SU-DHL-6 (cell line): Measurements from ENCODE around the gene KRT78.

ENCODE experiments used
- H2AFZ ChIP-seq: fragments of 200-600 bp; sonication (generic); 2 replicates; pipeline ENCODE4 v1.6.1; 2014; ENCODE audit warnings: low read depth, mild to moderate bottlenecking, moderate library complexity, mixed read lengths, antibody characterized with exemption, low read length; ENCODE audit not compliant: severe bottlenecking
- H3F3A ChIP-seq: fragments of 200-600 bp; shearing (Covaris generic); 2 replicates; pipeline ENCODE4 v1.6.0; 2016; ENCODE audit warnings: antibody characterized with exemption, mild to moderate bottlenecking; ENCODE audit not compliant: insufficient read depth
- H3K27ac ChIP-seq: fragments of 200-600 bp; sonication (generic); 2 replicates; pipeline ENCODE4 v1.5.1; 2016; ENCODE audit warnings: low read depth, mild to moderate bottlenecking, low read length, moderate library complexity, mixed read lengths
- H3K27me3 ChIP-seq: fragments of 200-600 bp; sonication (generic), shearing (Covaris generic); 2 replicates; pipeline ENCODE4 v1.6.0; 2014; ENCODE audit warnings: mild to moderate bottlenecking, low read length
- H3K36me3 ChIP-seq: fragments of 200-600 bp; sonication (generic); 2 replicates; pipeline ENCODE4 v1.6.1; 2014; ENCODE audit warnings: mild to moderate bottlenecking, low read length, mixed read lengths
- H3K4me2 ChIP-seq: fragments of 300-600, 200-600 bp; shearing (Covaris generic), sonication (generic); 2 replicates; pipeline ENCODE4 v1.6.0; 2014; ENCODE audit warnings: low read length, low read depth, mild to moderate bottlenecking; ENCODE audit not compliant: poor library complexity, severe bottlenecking
- H3K4me3 ChIP-seq: fragments of 200-600 bp; sonication (generic); 2 replicates; pipeline ENCODE4 v1.5.1; 2014; ENCODE audit warnings: antibody characterized with exemption, low read length, mild to moderate bottlenecking, mixed read lengths; ENCODE audit not compliant: insufficient read depth, poor library complexity, severe bottlenecking
- H3K79me2 ChIP-seq: fragments of 200-600 bp; sonication (generic); 2 replicates; pipeline ENCODE4 v1.6.1; 2014; ENCODE audit warnings: mild to moderate bottlenecking, low read length, moderate library complexity; ENCODE audit not compliant: insufficient read depth
- H3K9ac ChIP-seq: fragments of 200-600 bp; sonication (generic); 2 replicates; pipeline ENCODE4 v1.7.0; 2014; ENCODE audit warnings: mild to moderate bottlenecking, low read length
- H3K9me2 ChIP-seq: fragments of 200-600 bp; sonication (generic); replicated peaks from 2 replicates; pipeline ENCODE4 v1.6.1; 2014; ENCODE audit warnings: low read length; ENCODE audit not compliant: insufficient read depth
- H3K9me3 ChIP-seq: fragments of 200-600 bp; sonication (generic); 2 replicates; pipeline ENCODE4 v1.6.1; 2014; ENCODE audit warnings: low read length, mixed read lengths; ENCODE audit not compliant: insufficient read depth
- H4K20me1 ChIP-seq: fragments of 200-600 bp; sonication (generic); 2 replicates; pipeline ENCODE4 v1.6.1; 2014; ENCODE audit warnings: low read depth, mild to moderate bottlenecking, antibody characterized with exemption, low read length, moderate library complexity, mixed read lengths
- CTCF ChIP-seq: fragments of 200-600 bp; sonication (generic); IDR thresholded peaks from one replicate; pipeline ENCODE4 v1.5.1; 2017; ENCODE audit warnings: antibody characterized with exemption, mild to moderate bottlenecking, low read length, moderate library complexity; ENCODE audit not compliant: insufficient read depth, poor library complexity, severe bottlenecking
- EZH2phosphoT487 ChIP-seq: fragments of 200-600 bp; sonication (generic), shearing (Covaris generic); conservative IDR thresholded peaks from 2 replicates; pipeline ENCODE4 v1.6.1; 2018; ENCODE audit warnings: mild to moderate bottlenecking, antibody characterized with exemption, low read length, moderate library complexity, mixed read lengths

KRT78 gene

GRCh38 chr12:52834727-52835001 is 14.1 kb downstream of the KRT78 start:
- no peaks in the 10 kb centered on the region for H3K27me3 ChIP-seq
- no peak overlapping the region for H3K4me3 ChIP-seq
- H4K20me1 ChIP-seq, result no peaks in the 10 kb centered on the region
- no peaks in the 10 kb centered on the region for H3K36me3 ChIP-seq
- H3K27ac ChIP-seq, result no peak overlapping the region
- no peak for TF ChIP-seq CTCF
- no peak for TF ChIP-seq EZH2phosphoT487
- H2AFZ ChIP-seq, result no peak overlapping the region
- H3K9me3 ChIP-seq, result no peaks in the 10 kb centered on the region
- H3F3A ChIP-seq, result no peaks in the 10 kb centered on the region
- no peak overlapping the region for H3K4me2 ChIP-seq
- H3K79me2 ChIP-seq, result no peaks in the 10 kb centered on the region
- no peak overlapping the region for H3K9ac ChIP-seq
- H3K9me2 ChIP-seq, result no peaks in the 10 kb centered on the region

GRCh38 chr12:52833922-52834726 is 14.7 kb downstream of the KRT78 start, which contains the start of gene KRT79:
Gene KRT79 (minus strand): TSS chr12:52834311. CDS start chr12:52834260, 51 bp downstream.
- no peaks in the 10 kb centered on the region for H3K36me3 ChIP-seq
- H3K27ac ChIP-seq, result no peak within 1 kb of the TSS
- no peaks in the 10 kb centered on the region for H3K27me3 ChIP-seq
- no peaks in the 10 kb centered on the region for H3K9me3 ChIP-seq
- no peak within 1 kb of the TSS for H3K4me2 ChIP-seq
- no peaks in the 10 kb centered on the region for H3K79me2 ChIP-seq
- TF ChIP-seq CTCF, result no peak
- no peak for TF ChIP-seq EZH2phosphoT487
- no peak within 1 kb of the TSS for H3K4me3 ChIP-seq
- no peaks in the 10 kb centered on the region for H4K20me1 ChIP-seq
- no peak within 1 kb of the TSS for H2AFZ ChIP-seq
- H3K9ac ChIP-seq, result no peak within 1 kb of the TSS
- no peaks in the 10 kb centered on the region for H3F3A ChIP-seq
- H3K9me2 ChIP-seq, result no peaks in the 10 kb centered on the region

- Histone ChIP-seq H3F3A (no peaks in the 10 kb centered on the region), H3K4me2 (no peak overlapping the region), H3K36me3 (no peaks in the 10 kb centered on the region), H3K79me2 (no peaks in the 10 kb centered on the region), H2AFZ (no peak overlapping the region), H4K20me1 (no peaks in the 10 kb centered on the region), H3K4me3 (no peak overlapping the region), H3K27me3 (no peaks in the 10 kb centered on the region), H3K9ac (no peak overlapping the region), H3K27ac (no peak overlapping the region), H3K9me3 (no peaks in the 10 kb centered on the region), H3K9me2 (no peaks in the 10 kb centered on the region)
- TF ChIP-seq CTCF (no peak), EZH2phosphoT487 (no peak)
Measured at GRCh38 chr12:52832985-52833905, 15.5 kb downstream of the KRT78 start.
